HS-27A (cell line): ENCODE results near the gene DENND1A.

Experiments used
- DNase-seq: peaks from one replicate; pipeline ENCODE4 v3.0.0-alpha.2; 2012; ENCODE audit warnings: low read depth, missing footprints

Gene DENND1A

GRCh38 chr9:123370526-123371227 lies 559.2 kb downstream of the DENND1A start:
- no peak for DNase-seq

- DNase-seq = no peak
Observed at GRCh38 chr9:123370108-123370507, 559.8 kb downstream of the DENND1A start.

GRCh38 chr9:123369296-123369695 lies 560.6 kb downstream of the DENND1A start:
- DNase-seq = no peak

- DNase-seq = no peak
Observed at GRCh38 chr9:123368536-123369153, 561.3 kb downstream of the DENND1A start.

GRCh38 chr9:123368023-123368422 lies 561.9 kb downstream of the DENND1A start:
- DNase-seq = no peak

- no peak for DNase-seq
Observed at GRCh38 chr9:123365881-123366528, 563.9 kb downstream of the DENND1A start.

- DNase-seq = no peak
Observed at GRCh38 chr9:123365287-123365880, 564.5 kb downstream of the DENND1A start.

GRCh38 chr9:123364241-123364824 lies 565.6 kb downstream of the DENND1A start:
- DNase-seq = no peak

GRCh38 chr9:123362856-123363255 lies 567.1 kb downstream of the DENND1A start:
- no peak for DNase-seq

GRCh38 chr9:123361731-123362510 lies 568.0 kb downstream of the DENND1A start:
- DNase-seq = no peak

GRCh38 chr9:123361086-123361730 lies 568.7 kb downstream of the DENND1A start:
- DNase-seq = no peak

- DNase-seq = no peak
Observed at GRCh38 chr9:123360161-123361085, 569.5 kb downstream of the DENND1A start.

GRCh38 chr9:123359546-123359945 lies 570.4 kb downstream of the DENND1A start:
- DNase-seq = no peak

GRCh38 chr9:123359106-123359505 lies 570.8 kb downstream of the DENND1A start:
- no peak for DNase-seq

GRCh38 chr9:123358181-123358905 lies 571.6 kb downstream of the DENND1A start:
- no peak for DNase-seq

GRCh38 chr9:123357743-123358059 lies 572.2 kb downstream of the DENND1A start:
- no peak for DNase-seq

- no peak for DNase-seq
Observed at GRCh38 chr9:123356851-123357742, 572.8 kb downstream of the DENND1A start.

- no peak for DNase-seq
Observed at GRCh38 chr9:123355761-123356431, 574.0 kb downstream of the DENND1A start, which contains the start of gene CRB2. TSS of gene CRB2 (plus strand) at chr9:123356197. CDS start at chr9:123356261, 64 bp downstream.
